GM19025 (cell line): ENCODE data around the gene TGFBR2.

ENCODE experiments used
- ATAC-seq: cut with Tn5 transposase; IDR thresholded peaks from one replicate; pipeline ENCODE4 v1.9.1; 2021; ENCODE audit warnings: mild to moderate bottlenecking, low read depth, moderate library complexity; ENCODE audit not compliant: unreplicated experiment

Gene TGFBR2

DNA sequence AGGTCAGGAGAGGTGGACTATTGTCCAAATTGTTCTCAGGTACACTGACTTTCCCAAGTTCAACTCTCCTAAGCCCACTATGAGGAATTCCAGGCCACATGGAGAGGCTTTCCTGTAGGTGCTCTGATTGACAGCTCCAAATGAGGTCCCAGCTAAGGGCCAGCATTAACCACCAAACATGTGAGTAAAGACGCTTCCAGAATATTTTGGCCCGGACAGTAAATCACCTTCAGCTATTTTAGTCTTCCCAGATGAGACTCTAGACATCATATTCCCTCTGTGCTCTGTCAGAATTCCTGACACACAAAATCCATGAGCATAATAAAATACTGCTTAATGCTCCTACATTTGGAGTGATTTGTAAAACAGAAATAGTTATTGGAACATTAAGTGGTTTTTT is 135.5 kb downstream of the TGFBR2 start:
- no peak for ATAC-seq

GRCh38 chr3:30742796-30743619 is 136.6 kb downstream of the TGFBR2 start:
- no peak for ATAC-seq
